RWPE2 (cell line): ENCODE results near the gene TPRA1.
"Not testable (repeated sequence)": the region's sequence is repeated elsewhere in the genome, so short reads cannot be mapped to it uniquely, and the experiment has no call there.

Experiments used
- ATAC-seq: fragments of 200-7000 bp; cut with Tn5 transposase; 3 replicates; pipeline ENCODE4 v1.9.1; 2021; ENCODE audit warnings: low read depth
- DNase-seq: peaks from one replicate; pipeline ENCODE4 v3.0.0-alpha.2; 2020; ENCODE audit warnings: low spot score
- H3K27ac ChIP-seq: fragments of 450-650 bp; 2 replicates; pipeline ENCODE4 v1.5.1; 2017; ENCODE audit warnings: mild to moderate bottlenecking; ENCODE audit not compliant: poor library complexity, severe bottlenecking
- H3K27me3 ChIP-seq: fragments of 250-450 bp; sonication (Bioruptor Pico); 2 replicates; pipeline ENCODE4 v1.5.1; 2021; ENCODE audit warnings: mild to moderate bottlenecking, moderate library complexity; ENCODE audit not compliant: insufficient read depth, poor library complexity, severe bottlenecking
- H3K36me3 ChIP-seq: fragments of 250-450 bp; sonication (Bioruptor Pico); 2 replicates; pipeline ENCODE4 v1.5.1; 2020; ENCODE audit warnings: low read depth, mild to moderate bottlenecking, moderate library complexity
- H3K4me1 ChIP-seq: fragments of 250-450 bp; sonication (Bioruptor Pico); 2 replicates; pipeline ENCODE4 v1.5.1; 2021; ENCODE audit warnings: mild to moderate bottlenecking, moderate library complexity; ENCODE audit not compliant: insufficient read depth, poor library complexity, severe bottlenecking
- H3K4me3 ChIP-seq: fragments of 250-450 bp; sonication (Bioruptor Pico); 2 replicates; pipeline ENCODE4 v1.5.1; 2021; ENCODE audit warnings: mild to moderate bottlenecking, moderate library complexity; ENCODE audit not compliant: severe bottlenecking
- H3K9me3 ChIP-seq: fragments of 250-450 bp; sonication (Bioruptor Pico); 2 replicates; pipeline ENCODE4 v1.5.1; 2021; ENCODE audit warnings: mild to moderate bottlenecking, moderate library complexity; ENCODE audit not compliant: severe bottlenecking
- TF ChIP-seq, protein P1 (sequence below): fragments of 450-650 bp; IDR thresholded peaks from one replicate; pipeline ENCODE4 v1.5.1; 2017; ENCODE audit warnings: mild to moderate bottlenecking, moderate library complexity; ENCODE audit not compliant: poor library complexity, severe bottlenecking

Gene TPRA1

DNA sequence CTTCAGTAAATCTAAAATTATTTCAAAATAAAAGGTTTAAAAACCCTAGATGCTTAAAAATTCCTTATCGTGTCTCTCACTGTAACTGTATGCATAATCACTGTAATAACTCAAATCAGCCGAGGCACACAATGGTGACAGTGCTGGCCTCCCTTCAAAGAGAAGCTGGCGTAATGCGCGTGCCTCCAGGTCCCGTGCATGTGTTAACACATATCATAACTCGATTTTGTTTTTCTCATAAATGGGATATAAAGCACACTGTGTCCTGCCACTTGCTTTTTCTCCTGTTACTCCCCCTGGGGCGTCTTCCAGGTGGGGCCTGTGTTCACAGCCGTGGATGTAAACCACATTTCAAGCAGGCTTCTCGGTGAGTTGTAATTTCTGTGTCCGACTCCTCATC, 56.0 kb downstream of the TPRA1 start:
- Histone ChIP-seq H3K9me3 (no peaks in the 10 kb centered on the region), H3K4me1 (no peaks in the 10 kb centered on the region), H3K27ac (no peak overlapping the region), H3K36me3 (no peaks in the 10 kb centered on the region), H3K4me3 (no peak overlapping the region), H3K27me3 (no peaks in the 10 kb centered on the region)
- ATAC-seq: no peak
- TF ChIP-seq, protein P1, sequence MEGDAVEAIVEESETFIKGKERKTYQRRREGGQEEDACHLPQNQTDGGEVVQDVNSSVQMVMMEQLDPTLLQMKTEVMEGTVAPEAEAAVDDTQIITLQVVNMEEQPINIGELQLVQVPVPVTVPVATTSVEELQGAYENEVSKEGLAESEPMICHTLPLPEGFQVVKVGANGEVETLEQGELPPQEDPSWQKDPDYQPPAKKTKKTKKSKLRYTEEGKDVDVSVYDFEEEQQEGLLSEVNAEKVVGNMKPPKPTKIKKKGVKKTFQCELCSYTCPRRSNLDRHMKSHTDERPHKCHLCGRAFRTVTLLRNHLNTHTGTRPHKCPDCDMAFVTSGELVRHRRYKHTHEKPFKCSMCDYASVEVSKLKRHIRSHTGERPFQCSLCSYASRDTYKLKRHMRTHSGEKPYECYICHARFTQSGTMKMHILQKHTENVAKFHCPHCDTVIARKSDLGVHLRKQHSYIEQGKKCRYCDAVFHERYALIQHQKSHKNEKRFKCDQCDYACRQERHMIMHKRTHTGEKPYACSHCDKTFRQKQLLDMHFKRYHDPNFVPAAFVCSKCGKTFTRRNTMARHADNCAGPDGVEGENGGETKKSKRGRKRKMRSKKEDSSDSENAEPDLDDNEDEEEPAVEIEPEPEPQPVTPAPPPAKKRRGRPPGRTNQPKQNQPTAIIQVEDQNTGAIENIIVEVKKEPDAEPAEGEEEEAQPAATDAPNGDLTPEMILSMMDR: no peak
- no peak for DNase-seq

DNA sequence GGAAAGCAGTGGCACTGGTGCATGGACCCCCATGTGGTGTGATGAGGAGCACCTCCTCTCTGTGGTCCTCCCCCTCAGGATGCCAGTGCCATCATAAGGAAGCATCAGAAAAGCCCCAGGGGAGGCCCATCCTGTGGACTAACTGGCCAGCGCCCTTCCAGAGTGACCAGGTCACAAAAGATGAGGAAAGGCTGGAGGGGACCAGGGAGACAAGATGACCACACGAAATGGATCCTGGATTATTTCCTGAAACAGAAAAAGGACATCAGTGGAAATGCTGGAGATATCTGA, 56.4 kb downstream of the TPRA1 start:
- no peak overlapping the region for H3K27ac ChIP-seq
- H3K9me3 ChIP-seq: no peaks in the 10 kb centered on the region
- TF ChIP-seq, protein P1: no peak
- no peaks in the 10 kb centered on the region for H3K4me1 ChIP-seq
- DNase-seq (no peak), ATAC-seq (no peak)
- no peak overlapping the region for H3K4me3 ChIP-seq
- no peaks in the 10 kb centered on the region for H3K36me3 ChIP-seq
- no peaks in the 10 kb centered on the region for H3K27me3 ChIP-seq

DNA sequence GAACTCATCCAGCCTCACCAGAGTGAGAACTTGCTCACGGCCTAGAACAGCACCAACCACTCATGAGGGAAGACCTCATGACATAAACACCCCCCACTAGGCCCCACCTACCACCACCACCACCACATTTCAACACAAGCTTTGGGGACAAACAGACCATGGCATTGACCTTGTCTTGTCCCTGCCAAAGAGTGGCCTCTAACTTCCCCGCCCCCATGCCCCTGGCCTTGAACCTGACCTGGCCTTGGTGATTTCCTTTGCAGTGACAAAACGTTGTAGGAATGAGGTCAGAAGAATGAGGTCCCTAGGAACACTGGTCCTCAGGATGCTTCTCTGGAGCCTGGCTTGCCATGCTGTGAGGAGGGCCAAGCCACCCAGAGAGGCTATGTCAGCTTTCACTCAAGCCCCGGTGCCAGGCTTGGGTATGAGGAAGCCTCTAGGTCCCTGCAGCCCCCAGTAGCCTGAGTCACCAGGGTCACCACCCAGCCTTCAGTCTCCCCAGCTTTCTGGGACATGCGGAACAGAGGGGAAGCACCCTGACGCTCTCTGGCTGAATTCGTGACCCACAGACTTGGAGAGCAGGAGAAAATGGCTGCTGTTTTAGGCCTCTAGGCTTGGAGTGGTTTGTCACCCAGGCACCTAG, 57.9 kb downstream of the TPRA1 start:
- H3K27me3 ChIP-seq: no peaks in the 10 kb centered on the region
- TF ChIP-seq, protein P1: no peak
- no peak overlapping the region for H3K27ac ChIP-seq
- no peaks in the 10 kb centered on the region for H3K4me1 ChIP-seq
- DNase-seq (no peak), ATAC-seq (no peak)
- H3K36me3 ChIP-seq: no peaks in the 10 kb centered on the region
- H3K4me3 ChIP-seq: no peak overlapping the region
- no peaks in the 10 kb centered on the region for H3K9me3 ChIP-seq

DNA sequence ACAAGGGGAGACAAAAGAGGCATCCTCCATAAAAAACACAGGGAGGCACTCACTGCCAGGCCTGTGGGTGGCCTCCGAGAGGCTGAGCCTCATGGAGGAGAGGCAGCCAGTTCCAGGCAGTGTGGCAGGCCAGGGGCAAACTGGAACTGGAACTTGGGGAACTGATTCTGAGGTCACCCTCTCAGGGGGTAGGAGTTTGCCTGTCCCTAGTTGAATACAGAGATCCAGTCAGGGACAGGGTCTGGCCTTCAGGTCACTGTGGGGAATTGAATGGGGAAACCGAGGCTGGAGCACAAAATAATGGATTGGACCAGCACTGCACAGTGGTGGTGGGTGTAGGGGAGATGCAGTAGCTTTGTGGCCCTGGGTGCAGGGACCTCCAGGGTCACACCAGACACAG, 58.7 kb downstream of the TPRA1 start:
- Histone ChIP-seq H3K4me1 (no peaks in the 10 kb centered on the region), H3K27ac (no peak overlapping the region), H3K36me3 (no peaks in the 10 kb centered on the region), H3K27me3 (no peaks in the 10 kb centered on the region), H3K9me3 (no peaks in the 10 kb centered on the region), H3K4me3 (no peak overlapping the region)
- TF ChIP-seq, protein P1: no peak
- ATAC-seq: no peak
- no peak for DNase-seq

DNA sequence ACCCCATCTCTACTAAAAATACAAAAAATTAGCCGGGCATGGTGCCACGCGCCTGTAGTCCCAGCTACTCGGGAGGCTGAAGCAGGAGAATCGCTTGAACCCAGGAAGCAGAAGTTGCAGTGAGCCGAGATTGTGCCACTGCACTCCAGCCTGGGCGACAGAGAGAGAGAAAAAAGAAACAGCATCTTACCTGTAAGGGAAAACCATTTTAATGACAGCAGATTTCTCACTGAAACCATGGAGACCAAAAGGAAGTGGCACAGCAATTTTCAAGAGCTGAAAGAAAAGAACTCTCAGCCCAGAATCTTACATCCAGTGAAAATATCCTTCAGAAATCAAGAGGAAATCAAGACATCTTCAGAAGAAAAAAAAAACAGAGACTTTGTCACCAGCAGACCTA, 59.7 kb downstream of the TPRA1 start:
- H3K27me3 ChIP-seq, ATAC-seq: not testable (repeated sequence)

More for the DNA sequence above, 59.7 kb downstream of the TPRA1 start:
- not testable (repeated sequence) for H3K27ac ChIP-seq, H3K36me3 ChIP-seq, H3K9me3 ChIP-seq, DNase-seq, H3K4me3 ChIP-seq, H3K4me1 ChIP-seq
